Lower leg skin (tissue), 4 donors: ENCODE results near the gene ATE1. TPM values are rescaled to one million over a fixed set of nuclear protein-coding genes. Genes with fewer than 3 reads are reported as not detected.

Experiments
- DNase-seq, 2 donors: peaks; one replicate each; pipeline ENCODE4 v3.0.0-alpha.2; 2019; ENCODE audit warnings: low spot score in 2 of 2
- H3K4me3 ChIP-seq: fragments of 200-600 bp; sonication (generic); 2 replicates; pipeline ENCODE4 v1.5.1; 2017; ENCODE audit warnings: mild to moderate bottlenecking, low read depth; ENCODE audit not compliant: poor library complexity, severe bottlenecking
- CTCF ChIP-seq, 3 donors: fragments of 450-650 bp; IDR thresholded peaks; one replicate each; pipeline ENCODE4 v1.5.1; 2016; ENCODE audit warnings: antibody characterized with exemption in 3 of 3, mild to moderate bottlenecking in 3 of 3, moderate library complexity in 2 of 3
- POLR2A ChIP-seq, 2 donors: fragments of 450-650 bp; IDR thresholded peaks; one replicate each; pipeline ENCODE4 v1.6.1; 2016 to 2017; ENCODE audit warnings: antibody characterized with exemption in 2 of 2, mild to moderate bottlenecking in 1 of 2, moderate library complexity in 1 of 2
- WGBS, 2 donors: methylation state at CpG; one replicate each; pipeline ENCODE4 v1.1.5; 2018; 5-methylcytosine and 5-hydroxymethylcytosine counted together
- intact Hi-C: fragments of 100-400 bp; cut with DNase I; formaldehyde crosslinking; loops from one replicate; pipeline ENCODE4 v1.15.0; 2023; ENCODE audit warnings: low total_unique reads
- total RNA-seq, 4 donors: library from RNA; depleted of rRNA; stranded (reverse); fragments of >200 nt; gene quantifications; one replicate each; pipeline ENCODE4 v1.1.0, GENCODE V29; 2016

Gene ATE1
- total RNA-seq, 4 donors from 2014 or later = 11.5 to 22.2 (median 18.2) TPM

GRCh38 chr10:121800146-121800545 is 127.7 kb downstream of the ATE1 start:
- WGBS, 2 donors = 51 to 63% methylated on average over 3 of the region's 3 CpGs
- TF ChIP-seq POLR2A (IDR thresholded peaks at IDR 0.05) = no peak
- TF ChIP-seq CTCF (IDR thresholded peaks at IDR 0.05) = no peak
- DNase-seq = no peak
- intact Hi-C loops = no loop called here
- no peak overlapping the region for H3K4me3 ChIP-seq

DNA sequence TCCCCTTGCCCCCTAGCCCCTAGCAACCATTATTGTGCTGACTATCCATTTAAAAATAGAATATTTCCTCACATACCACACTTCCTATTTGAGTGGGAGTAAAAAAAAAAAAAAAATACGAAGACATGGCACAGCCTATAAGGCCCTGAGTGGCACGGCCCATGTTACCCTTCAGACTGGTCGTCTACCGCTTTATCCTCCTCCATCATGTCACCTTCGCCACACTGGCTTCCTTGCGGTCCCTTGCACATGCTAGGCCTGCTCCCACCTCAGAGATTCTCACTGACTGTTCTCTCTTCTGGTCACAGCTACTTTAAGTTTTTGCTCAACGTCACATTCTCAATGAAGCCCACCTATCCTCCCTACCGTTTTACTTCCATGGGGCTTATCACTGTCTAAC is 130.3 kb downstream of the ATE1 start:
- intact Hi-C loops = no loop called here
- 79 to 88% methylated on average over 8 of the region's 8 CpGs for WGBS, 2 donors
- no peak for DNase-seq
- TF ChIP-seq CTCF (IDR thresholded peaks at IDR 0.05) = no peak
- TF ChIP-seq POLR2A (IDR thresholded peaks at IDR 0.05) = no peak
- H3K4me3 ChIP-seq = no peak overlapping the region

DNA sequence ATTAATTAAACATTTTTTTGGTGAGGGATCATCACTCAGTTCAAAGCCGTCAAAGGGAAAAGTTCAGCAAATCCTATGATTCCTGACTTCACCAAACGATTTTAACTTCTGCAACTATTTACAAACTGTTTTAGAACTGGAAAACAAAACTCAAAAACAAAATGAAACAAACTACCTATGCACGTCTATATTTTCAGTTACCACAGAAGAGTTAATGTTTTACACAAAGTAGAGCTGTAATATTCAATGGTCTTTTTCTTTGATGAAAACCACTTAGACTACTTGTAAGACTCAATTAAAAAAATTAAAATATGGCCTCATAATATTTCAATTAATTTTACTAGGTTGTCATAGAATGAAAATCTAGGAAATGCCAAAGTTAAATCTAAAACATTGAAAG is 131.5 kb downstream of the ATE1 start:
- no peak overlapping the region for H3K4me3 ChIP-seq
- DNase-seq = no peak
- intact Hi-C loops = no loop called here
- TF ChIP-seq POLR2A (IDR thresholded peaks at IDR 0.05) (no peak), CTCF (IDR thresholded peaks at IDR 0.05) (no peak)
- 75 to 83% methylated on average over 3 of the region's 3 CpGs for WGBS, 2 donors

DNA sequence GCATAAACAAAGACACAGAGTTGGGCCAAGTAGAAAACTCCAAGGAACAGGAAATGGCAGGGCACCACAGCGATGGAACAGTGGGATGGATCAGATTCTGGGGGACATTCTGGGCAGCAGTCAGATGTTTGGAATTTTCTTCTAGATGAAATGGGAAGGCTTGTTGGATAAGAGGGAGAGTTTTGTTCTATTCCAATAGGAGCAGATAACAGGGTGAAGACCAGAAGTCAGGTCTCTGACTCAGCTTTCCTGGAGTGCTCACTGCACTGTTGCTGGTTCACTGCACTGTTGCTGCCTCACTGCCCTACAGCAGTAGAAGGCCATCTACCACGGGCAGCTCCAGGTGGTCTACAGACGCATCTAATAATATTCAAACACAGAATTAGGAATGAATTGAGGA is 135.6 kb downstream of the ATE1 start:
- no peak for DNase-seq
- no peak overlapping the region for H3K4me3 ChIP-seq
- WGBS, 2 donors = 88 to 95% methylated on average over 3 of the region's 3 CpGs
- intact Hi-C loops = no loop called here
- TF ChIP-seq CTCF (IDR thresholded peaks at IDR 0.05) (no peak), POLR2A (IDR thresholded peaks at IDR 0.05) (no peak)

DNA sequence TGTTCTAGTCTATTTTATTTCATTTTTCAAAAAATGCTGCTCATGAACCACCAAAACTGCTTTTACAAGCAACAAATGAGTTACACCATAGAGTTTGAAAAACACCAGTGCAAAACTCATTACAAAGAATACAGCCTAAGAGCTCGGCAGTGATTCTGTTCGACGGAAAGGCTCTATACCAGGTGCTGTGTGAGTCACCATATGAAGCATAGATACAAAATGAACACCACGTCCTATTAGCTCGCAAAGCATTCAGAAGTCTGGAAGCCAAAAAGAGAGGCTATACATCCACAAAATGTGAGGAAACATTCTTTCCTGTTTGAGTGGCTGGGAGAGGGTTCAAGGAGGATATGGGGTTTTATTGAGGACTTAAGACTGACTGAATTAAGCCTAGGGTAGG is 136.1 kb downstream of the ATE1 start:
- TF ChIP-seq CTCF (IDR thresholded peaks at IDR 0.05) (no peak), POLR2A (IDR thresholded peaks at IDR 0.05) (no peak)
- DNase-seq = no peak
- 89 to 95% methylated on average over 5 of the region's 5 CpGs for WGBS, 2 donors
- no peak overlapping the region for H3K4me3 ChIP-seq
- intact Hi-C loops = no loop called here

- 87 to 90% methylated on average over 3 of the region's 3 CpGs for WGBS, 2 donors
- H3K4me3 ChIP-seq = no peak overlapping the region
- intact Hi-C loops = no loop called here
- DNase-seq = no peak
- TF ChIP-seq POLR2A (IDR thresholded peaks at IDR 0.05) (no peak), CTCF (IDR thresholded peaks at IDR 0.05) (no peak)
Observed at GRCh38 chr10:121788717-121789116, 139.1 kb downstream of the ATE1 start.
